BJ (cell line): ENCODE results near the gene SOX10. TPM values are rescaled to one million over a fixed set of nuclear protein-coding genes. Genes with fewer than 3 reads are reported as not detected.

Source experiments
- CTCF ChIA-PET: fragments of 350-600 bp; formaldehyde crosslinking; extraction: SDS; loops from one replicate; lab custom pipeline; 2021; ENCODE audit warnings: antibody characterized with exemption, inconsistent platforms; lab: Yijun Ruan, JAX
- POLR2A ChIA-PET: fragments of 300-600 bp; sonication (Branson Sonifier 250); formaldehyde crosslinking; extraction: SDS; loops from one replicate; lab custom pipeline; 2021; ENCODE audit warnings: antibody characterized with exemption; lab: Charles Lee
- DNase-seq: peaks from one replicate; pipeline ENCODE4 v3.0.0-alpha.2; 2011; ENCODE audit warnings: low read depth
- H3K27me3 ChIP-seq: 2 replicates; pipeline ENCODE4 v1.6.0; 2011; ENCODE audit warnings: low read length; ENCODE audit not compliant: control insufficient read depth, insufficient read depth
- H3K36me3 ChIP-seq: 2 replicates; pipeline ENCODE4 v1.5.1; 2011; ENCODE audit warnings: low read length; ENCODE audit not compliant: control insufficient read depth, insufficient read depth
- H3K4me3 ChIP-seq: 2 replicates; pipeline ENCODE4 v1.5.1; 2011; ENCODE audit warnings: low read depth, mild to moderate bottlenecking, control low read depth, low read length
- CTCF ChIP-seq: IDR thresholded peaks from 2 replicates; pipeline ENCODE4 v1.5.1; 2011; ENCODE audit warnings: low read depth, mild to moderate bottlenecking, control low read depth, inconsistent platforms, low read length, moderate library complexity; ENCODE audit not compliant: insufficient read depth
- polyA plus RNA-seq: library from polyadenylated mRNA; depleted of rRNA; stranded (reverse); fragments of >200 nt; gene quantifications from 2 replicates; pipeline ENCODE4 v1.2.3, GENCODE V29; 2011

The SOX10 gene
- polyA plus RNA-seq, 1 experiment, result not detected

GRCh38 chr22:37930270-37930951 lies 53.9 kb downstream of the SOX10 start:
- H3K27me3 ChIP-seq, result no peaks in the 10 kb centered on the region
- no peak overlapping the region for H3K4me3 ChIP-seq
- no peak for DNase-seq
- peak; percentile 68 for TF ChIP-seq CTCF
- ChIA-PET POLR2A (no interaction called here), CTCF (interaction anchor here (1.0 to 5.8 kb wide), 6 partner anchors 12 to 44 kb away, joined by 3 to 62 read pairs (median 5); partner anchors contain the start of gene MICALL1)
- peaks cover 42% of the 10 kb centered on the region for H3K36me3 ChIP-seq

GRCh38 chr22:37929390-37929789 lies 55.0 kb downstream of the SOX10 start:
- no peak for DNase-seq
- Histone ChIP-seq H3K36me3 (peaks cover 47% of the 10 kb centered on the region), H3K27me3 (no peaks in the 10 kb centered on the region), H3K4me3 (no peak overlapping the region)
- CTCF ChIA-PET, result interaction anchor here (1.3 to 5.8 kb wide), 3 partner anchors 13 to 43 kb away, joined by 3 to 62 read pairs (median 4); no protein-coding TSS in a partner anchor
- POLR2A ChIA-PET, result no interaction called here
- no peak for TF ChIP-seq CTCF

- no peak for TF ChIP-seq CTCF
- no peak overlapping the region for H3K4me3 ChIP-seq
- H3K27me3 ChIP-seq, result no peaks in the 10 kb centered on the region
- DNase-seq, result no peak
- ChIA-PET POLR2A (no interaction called here), CTCF (interaction anchor here (1.0 to 2.0 kb wide), 2 partner anchors 22 to 110 kb away, joined by 3 to 4 read pairs; partner anchors contain the start of gene MICALL1)
- peaks cover 50% of the 10 kb centered on the region for H3K36me3 ChIP-seq
These were observed 56.8 kb downstream of the SOX10 start for GRCh38 chr22:37927637-37927936.

- POLR2A ChIA-PET, result no interaction called here
- H3K4me3 ChIP-seq, result no peak overlapping the region
- CTCF ChIA-PET, result interaction anchor here (1.0 to 2.0 kb wide), 2 partner anchors 21 to 109 kb away, joined by 3 to 4 read pairs; partner anchors contain the start of gene MICALL1
- DNase-seq, result no peak
- no peaks in the 10 kb centered on the region for H3K27me3 ChIP-seq
- H3K36me3 ChIP-seq, result peaks cover 49% of the 10 kb centered on the region
- no peak for TF ChIP-seq CTCF
These were observed 57.4 kb downstream of the SOX10 start for GRCh38 chr22:37926771-37927636.

- Histone ChIP-seq H3K36me3 (peaks cover 51% of the 10 kb centered on the region), H3K27me3 (no peaks in the 10 kb centered on the region), H3K4me3 (no peak overlapping the region)
- TF ChIP-seq CTCF, result no peak
- ChIA-PET CTCF (interaction anchor here (1.4 kb wide), 1 partner anchor 20 kb away, joined by 4 read pairs; the partner anchor contains the start of gene MICALL1), POLR2A (no interaction called here)
- no peak for DNase-seq
These were observed 58.0 kb downstream of the SOX10 start for GRCh38 chr22:37926358-37926757.
